D721Med (cell line): ENCODE data around the gene RAMP2.

Experiments
- DNase-seq: peaks from one replicate; pipeline ENCODE4 v3.0.0; 2011; ENCODE audit warnings: low spot score; ENCODE audit not compliant: insufficient read length
- FAIRE-seq: peaks from 2 replicates; lab custom pipeline; 2011; peaks lifted over from hg19 to GRCh38; lab: Jason Lieb, UNC
- CTCF ChIP-seq: IDR thresholded peaks from 2 replicates; pipeline ENCODE4 v1.5.1; 2012; ENCODE audit warnings: mild to moderate bottlenecking, control low read depth; ENCODE audit not compliant: insufficient read depth; ENCODE audit errors: missing control alignments

Gene RAMP2

GRCh38 chr17:42809250-42809649, 48.2 kb downstream of the RAMP2 start:
- FAIRE-seq, result no peak
- TF ChIP-seq CTCF, result no peak
- DNase-seq, result no peak
